GM18861 (cell line): ENCODE results near the gene ACTG2.

Experiments used
- ATAC-seq: cut with Tn5 transposase; IDR thresholded peaks from one replicate; pipeline ENCODE4 v1.9.1; 2021; ENCODE audit not compliant: unreplicated experiment

ACTG2 gene

DNA sequence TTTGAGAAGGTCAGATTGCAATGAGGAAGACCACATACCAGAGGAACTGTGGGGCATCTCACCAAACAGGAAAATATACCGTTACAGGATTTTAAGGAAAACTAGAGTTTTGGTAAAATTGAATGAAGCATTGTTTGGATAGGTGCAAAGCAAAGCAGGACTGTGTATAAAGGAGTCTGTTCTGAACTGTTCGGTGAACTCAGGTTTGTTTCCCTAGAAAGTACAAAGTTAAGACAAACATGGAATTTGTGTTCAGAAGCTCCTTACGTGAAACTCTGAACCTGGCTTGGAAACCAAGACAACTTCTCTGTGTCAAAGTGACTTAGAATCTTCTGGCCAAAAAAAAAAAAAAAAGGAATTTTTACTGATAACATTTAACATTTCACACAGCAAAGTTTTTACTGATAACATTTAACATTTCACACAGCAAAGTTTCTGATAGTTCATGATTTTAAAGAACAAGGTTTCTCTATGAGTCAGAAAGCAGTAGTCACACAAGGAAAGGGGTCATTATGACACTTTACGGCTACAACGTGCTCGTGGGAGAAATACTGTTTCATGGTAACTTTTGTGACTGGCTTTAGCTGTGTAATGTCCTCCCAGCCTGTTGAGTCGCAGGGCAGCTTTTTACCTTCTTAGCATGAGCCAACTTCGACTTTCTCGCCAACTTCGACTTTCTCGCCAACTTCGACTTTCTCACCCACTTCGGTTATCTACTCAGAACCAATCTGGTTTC lies 70.7 kb downstream of the ACTG2 start:
- ATAC-seq = peak; percentile 63

DNA sequence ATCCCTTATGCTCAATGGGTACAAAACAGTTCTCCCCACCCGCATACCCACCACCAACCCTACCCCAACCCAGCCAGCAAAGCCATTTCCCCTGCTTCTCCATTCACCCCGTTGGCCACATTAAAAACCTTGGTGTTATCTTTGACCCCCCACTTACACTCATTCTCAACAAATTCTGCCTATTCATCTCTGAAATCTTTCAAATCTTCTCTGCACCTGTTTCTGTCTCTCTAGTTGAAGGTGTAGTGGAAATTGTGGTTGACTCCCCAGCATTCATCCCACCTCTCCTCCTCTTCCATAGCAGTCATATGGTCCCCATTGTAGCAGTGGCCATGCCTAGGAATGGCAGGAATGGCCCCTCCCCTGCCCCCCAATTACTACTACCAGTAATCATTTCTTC lies 71.4 kb downstream of the ACTG2 start:
- no peak for ATAC-seq

DNA sequence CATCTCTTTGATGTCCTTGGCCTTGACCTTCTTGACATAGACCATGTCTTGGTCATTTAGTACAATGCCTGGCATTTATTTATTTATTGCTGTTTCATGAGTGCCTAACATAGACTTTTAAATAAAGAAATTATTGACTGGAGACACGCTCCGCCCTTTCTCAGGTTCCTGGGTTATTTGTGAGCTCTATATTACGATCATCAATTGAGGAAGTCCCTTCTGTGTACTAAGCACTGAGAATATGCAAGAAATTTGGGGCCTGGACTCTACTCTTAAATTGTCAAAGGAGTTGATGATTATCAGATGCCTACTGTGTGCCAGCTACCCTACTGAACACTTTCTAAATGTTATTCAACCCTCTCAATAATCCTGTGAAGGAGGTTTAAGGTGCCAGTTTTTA lies 72.2 kb downstream of the ACTG2 start:
- ATAC-seq = no peak

DNA sequence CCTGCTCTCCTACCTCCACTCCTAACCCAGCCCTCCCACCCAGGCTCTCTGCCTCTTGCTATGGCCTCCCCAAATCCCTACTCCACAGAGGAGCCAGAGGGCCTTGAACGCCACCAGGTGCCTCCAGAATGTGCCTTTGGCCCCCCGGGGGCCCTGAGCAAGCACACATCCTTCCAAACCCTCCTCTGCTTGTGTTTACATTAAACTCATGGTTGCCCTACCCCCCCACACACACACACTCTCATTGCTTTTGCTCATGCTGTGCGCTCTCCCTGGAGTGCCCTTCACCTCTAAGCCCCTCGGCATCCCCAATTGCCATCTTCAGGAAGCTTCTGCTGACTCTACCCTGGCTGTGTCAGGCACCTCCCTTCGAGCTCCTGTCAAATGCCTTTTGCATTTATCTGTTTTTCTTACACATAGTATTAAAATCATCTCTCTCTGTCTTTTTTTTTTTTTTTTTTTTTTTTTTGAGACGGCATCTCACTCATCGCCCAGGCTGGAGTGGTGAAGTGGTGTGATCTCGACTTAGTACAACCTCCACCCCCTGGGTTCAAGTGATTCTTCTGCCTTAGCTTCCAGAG lies 75.6 kb downstream of the ACTG2 start:
- no peak for ATAC-seq

DNA sequence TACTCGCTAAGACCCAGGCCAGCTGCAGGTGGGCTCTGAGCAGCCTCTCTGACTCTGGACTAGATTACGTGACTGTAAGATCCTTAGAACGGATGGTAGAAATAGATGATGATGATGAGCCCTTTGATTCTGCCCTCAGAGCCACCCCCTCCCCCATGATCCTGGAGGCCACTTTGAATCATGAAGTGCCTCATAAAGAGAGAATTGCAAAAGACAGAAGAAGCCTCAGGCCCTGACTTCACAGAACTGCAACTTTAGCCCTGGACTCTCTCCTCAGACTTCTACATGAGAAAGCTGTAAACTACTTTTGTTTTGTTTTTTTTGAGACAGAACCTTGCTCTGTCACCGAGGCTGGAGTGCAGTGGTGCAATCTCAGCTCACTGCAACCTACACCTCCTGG lies 76.5 kb downstream of the ACTG2 start:
- no peak for ATAC-seq
